Stimulated activated naive CD4-positive, alpha-beta T cell (primary cell): Measurements from ENCODE around the gene MCOLN3.

ENCODE experiments used
- DNase-seq, 6 experiments: peaks; one replicate each; lab custom pipeline; 2025; lab: John Stamatoyannopoulos, UW

Gene MCOLN3, protein sequence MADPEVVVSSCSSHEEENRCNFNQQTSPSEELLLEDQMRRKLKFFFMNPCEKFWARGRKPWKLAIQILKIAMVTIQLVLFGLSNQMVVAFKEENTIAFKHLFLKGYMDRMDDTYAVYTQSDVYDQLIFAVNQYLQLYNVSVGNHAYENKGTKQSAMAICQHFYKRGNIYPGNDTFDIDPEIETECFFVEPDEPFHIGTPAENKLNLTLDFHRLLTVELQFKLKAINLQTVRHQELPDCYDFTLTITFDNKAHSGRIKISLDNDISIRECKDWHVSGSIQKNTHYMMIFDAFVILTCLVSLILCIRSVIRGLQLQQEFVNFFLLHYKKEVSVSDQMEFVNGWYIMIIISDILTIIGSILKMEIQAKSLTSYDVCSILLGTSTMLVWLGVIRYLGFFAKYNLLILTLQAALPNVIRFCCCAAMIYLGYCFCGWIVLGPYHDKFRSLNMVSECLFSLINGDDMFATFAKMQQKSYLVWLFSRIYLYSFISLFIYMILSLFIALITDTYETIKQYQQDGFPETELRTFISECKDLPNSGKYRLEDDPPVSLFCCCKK

DNA sequence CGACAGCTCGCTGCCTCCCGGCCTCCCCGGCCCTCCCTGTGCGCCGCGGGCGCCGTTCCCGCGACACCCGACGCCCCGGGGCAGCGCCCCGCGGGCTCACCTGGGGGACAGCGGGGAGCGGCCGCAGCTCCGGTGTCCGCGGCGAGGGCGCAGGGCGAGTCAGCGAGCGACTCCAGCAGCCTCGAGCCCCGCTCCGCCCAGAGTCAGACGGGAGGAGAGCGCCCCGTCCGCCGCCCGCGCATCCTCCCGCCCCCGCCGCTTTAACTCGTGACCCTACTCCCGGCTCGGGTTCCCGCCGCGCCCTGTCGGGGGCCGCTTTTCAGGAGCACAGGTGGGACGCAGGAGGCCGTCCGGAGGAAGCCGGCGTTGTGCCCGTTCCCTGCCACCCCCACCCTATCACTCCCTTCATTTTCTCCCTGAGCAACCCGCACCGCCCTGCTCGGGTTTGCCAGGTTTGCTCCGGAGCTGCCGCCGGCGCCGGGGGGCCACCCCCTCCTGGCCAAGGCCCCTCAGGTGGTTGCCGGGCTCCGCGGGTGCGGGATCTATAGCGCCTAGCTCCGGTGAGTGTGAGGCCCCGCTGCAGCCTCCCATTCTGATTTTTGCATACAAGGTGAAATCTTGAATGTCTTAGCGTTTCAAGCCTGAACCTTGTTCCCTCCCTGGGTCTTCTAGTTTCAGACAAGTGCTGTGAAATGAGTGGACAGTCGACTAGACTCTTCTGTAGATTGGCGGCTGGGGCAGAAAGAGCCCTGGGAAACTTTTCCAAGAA, at the start of gene MCOLN3:
TSS of gene MCOLN3 (minus strand) at position 205 of the 769 bp plus-strand sequence. CDS start 3,140 bp downstream, outside the sequence.
- peak in 5 of 6 experiments; percentile 6 to 45 (median 29) for DNase-seq

DNA sequence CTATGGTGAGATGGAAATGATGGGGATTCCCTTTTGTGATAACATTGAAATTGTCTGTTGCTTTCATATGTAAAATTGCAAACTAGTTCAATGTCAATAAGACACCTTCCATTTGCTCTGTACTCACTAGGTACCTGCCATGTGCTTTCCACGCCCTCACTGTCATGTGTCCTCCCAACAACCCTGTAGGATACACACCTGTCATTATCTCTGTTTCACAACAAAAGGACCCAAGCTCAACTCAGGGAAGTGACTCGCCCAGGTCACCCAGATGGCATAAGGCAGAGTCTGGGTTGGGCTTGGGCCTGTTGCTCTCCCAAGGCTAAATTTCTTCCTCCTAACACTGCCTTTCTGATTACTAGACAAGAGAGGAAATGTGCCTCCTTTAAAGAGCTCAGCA, 45.3 kb upstream of the MCOLN3 start:
- DNase-seq = no peak

DNA sequence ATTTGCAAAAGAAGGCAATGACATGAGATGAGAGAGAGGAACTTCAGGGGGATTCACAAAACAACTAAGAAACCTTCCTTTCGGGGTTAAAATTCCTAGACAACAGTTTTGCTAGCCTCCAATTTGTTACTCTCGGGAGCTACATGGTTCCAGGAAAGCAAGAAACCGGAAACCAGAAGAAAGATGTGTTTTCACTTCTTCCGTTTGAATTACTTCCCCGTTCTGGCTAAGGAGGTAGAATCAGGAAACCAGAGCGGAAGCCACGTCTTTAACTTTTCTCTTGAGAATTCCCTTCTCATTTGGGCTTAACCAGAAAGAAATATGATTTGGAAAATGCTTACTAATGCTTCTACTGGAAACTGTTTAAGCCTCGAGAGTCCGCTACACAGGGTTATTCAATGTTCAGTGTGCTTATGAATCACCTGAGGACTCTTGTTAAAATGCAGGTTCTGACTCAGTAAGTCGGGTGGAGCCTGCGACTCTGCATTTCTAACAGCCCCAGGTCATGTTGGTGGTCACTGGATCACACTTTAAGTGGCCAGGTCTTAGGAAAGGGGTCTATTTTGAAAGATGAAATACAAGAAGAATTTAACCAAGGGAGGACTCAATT, 43.5 kb upstream of the MCOLN3 start:
- no peak for DNase-seq

DNA sequence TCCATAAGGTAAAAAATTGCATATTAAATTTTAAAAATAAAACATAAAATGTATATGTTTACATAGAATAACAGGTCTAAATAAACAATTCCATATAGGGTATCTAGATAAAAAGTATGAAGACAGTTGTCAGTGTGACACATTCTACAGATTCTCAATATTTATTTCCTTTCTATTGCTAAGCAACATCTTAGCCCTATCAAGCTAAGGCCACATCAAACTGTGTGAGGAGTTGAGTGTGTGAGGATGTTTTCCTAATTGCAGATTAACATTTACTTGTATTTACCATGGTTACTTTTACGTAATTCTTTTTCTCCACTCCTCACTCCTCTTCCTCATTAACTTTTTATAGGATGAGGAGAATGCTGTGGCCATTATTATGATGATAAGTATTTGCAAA, 41.9 kb upstream of the MCOLN3 start:
- DNase-seq = peak in 2 of 6 experiments; percentile 19 to 31

DNA sequence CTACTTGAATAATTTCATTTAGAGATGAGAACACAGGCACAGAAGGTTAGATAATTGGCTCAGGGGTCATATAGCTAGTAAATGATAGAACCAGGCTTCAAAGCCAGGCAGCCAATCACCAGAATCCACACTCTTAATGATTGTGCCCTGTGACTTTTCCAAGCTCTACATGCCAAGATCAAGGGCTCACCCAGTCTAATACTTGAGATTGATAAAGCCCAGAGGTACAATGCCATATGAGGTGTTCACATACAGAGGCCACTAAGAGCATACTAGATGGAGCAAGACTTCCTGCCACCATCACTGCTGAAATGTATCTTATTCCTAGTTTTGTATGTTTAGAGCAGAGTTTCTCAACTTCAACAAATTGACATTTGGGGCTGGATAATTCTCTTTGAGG, 40.9 kb upstream of the MCOLN3 start:
- no peak for DNase-seq

DNA sequence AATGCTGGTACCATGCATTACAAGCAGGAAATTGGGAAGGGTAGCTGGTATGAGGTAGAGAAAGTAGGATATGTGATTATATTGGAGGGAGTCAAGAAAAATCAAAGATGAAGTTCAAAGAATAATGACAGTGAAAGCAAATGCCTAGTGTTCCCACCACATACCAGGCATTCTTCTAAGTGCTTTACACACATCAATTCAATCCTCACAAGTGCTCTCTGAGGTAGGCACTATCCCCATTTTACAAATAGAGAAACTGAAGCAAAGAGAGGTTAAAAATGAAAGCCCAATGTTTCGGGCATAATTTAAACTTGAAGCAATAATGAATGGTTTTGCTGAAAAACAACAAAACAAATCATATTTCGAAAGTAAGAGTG, 40.1 kb upstream of the MCOLN3 start:
- DNase-seq = no peak

DNA sequence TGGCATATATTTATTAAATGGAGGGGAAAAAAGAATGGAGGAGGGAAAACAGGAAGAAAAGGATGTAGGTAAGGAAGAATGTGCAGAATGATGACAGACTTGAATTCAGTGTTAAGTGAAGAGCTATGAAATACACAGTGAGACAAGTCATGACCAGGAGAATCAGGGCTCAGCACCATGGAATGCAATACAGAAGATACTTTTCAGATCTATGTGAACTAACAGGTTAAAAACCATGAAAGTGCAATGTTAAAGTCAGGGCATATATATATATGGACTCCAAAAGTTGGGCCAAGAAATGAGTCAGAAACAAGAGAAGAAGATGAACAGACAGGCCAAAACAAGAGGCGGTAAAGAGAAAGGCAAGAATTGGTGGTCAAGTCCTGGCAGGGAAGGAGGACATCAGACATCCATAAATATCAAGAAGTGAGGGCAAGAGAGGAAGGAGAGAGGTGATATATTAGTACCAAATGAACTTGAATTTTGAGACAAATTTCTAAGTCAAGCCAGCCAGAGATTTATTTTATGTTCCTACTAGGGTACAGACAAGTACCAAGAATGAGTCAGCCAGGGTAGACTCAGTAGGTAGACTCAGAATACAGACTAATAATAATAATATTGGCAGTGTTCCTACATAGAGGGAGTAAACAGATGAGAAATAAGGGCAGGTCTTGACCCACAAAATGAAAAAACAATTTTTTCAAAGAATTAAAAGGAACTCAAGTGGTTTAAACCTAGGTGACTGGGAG, 39.5 kb upstream of the MCOLN3 start:
- no peak for DNase-seq

DNA sequence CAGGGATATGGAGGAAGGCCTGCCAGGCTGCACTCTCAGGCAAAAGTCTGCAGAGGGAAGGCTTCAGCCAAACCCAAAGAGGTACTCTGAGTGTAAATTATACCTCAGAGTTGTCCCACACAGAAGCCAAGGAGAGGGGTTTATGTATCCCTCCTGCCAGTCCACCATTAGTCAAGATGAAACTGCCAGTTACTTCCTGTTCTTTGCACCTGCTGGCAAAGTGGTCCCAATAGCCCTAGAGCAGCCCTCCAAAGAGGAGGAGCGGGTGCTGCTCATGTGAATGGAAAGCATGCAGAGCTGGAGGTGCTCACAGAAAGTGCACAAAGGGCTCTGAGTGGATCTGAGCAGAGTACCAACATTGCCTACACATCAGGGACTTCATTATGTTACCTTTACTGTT, 37.1 kb upstream of the MCOLN3 start:
- DNase-seq = no peak

DNA sequence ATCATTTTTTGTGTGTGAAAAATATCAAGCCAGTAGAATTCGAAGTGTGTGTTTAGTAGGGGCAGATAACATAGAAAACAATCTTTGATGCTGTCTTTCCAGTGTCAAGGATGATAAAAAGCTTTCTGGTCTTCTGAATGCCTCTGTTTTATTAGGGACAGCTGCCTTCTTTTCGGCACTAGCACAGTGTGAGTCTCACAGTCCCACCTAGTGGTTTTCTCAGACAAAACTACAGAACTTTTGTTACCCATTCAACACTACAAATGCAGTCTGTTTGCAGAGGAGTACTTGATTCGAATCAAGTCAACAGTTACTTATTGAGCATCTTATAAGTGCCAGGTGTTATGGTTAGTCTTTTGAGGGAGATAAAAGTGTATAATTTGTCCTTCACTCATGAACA, 30.6 kb upstream of the MCOLN3 start:
- DNase-seq = no peak

DNA sequence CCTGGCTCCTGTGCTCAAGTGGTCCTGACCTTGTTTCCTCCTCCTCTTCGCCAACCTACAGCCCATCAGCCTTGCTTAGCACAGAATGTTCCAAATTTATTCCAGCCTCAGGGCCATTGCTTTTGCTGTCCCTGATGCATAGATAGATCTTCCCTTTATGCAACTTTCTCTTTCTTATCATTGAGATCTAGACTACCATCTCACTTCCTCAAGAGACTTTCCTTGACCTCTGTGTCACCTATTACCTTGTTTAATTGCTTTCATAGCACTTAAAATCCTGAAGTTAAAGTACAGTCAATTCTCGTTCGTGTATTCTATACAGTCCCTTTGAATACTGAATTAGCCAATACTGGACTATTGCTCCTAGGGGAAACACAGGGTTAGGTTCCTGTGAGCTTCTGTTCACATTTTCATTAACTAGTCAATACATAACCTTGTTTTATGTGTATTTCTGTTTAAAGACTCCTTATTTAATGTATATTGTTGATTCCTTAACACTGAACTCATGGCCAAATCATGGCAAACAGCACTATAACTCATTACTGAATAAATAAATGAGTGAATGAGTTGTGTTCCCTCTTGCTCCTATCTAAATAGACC, 26.2 kb upstream of the MCOLN3 start:
- no peak for DNase-seq

DNA sequence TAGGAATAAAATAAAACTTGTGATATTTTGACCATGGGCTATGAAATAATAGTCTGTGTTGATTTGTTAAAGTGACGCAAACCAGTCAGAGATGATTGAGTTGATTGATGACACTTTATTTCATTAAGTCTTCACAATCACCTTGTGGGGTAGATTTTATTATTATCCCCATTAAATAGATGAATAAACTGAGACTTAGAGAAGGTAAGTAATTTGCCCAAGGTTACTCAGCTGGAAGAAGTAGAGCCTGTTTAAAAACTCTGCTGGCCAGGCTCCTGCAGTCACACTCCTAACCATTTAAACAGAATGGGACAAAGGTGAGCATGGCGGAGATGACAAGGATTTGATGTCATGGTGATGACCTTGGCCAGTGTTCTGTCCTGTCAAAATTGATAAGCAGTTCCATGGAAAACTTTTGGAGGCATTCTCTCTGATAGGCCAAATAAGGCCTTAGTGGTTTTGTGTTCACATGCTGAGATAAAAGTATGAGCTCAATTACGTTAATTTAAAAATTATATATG, 22.7 kb upstream of the MCOLN3 start:
- no peak for DNase-seq

DNA sequence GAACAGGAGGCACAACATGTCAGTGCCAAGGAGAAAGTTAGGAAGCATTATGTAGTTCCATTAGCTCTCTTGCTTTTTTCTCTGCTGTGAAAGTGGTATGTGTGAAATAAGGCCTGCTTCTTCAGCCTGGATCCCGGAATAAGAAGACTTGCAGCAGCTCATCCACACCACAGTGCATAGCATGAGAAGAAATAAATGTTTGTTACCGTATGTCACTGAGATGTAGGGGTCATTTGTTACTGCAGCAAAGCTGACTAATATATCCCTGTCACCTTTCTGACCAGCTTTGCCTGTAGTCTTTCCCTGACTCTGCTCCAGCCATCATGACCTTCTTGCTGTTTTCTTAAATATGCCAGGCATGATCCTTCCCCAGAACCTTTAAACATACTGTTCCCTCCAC, 20.5 kb upstream of the MCOLN3 start:
- no peak for DNase-seq

DNA sequence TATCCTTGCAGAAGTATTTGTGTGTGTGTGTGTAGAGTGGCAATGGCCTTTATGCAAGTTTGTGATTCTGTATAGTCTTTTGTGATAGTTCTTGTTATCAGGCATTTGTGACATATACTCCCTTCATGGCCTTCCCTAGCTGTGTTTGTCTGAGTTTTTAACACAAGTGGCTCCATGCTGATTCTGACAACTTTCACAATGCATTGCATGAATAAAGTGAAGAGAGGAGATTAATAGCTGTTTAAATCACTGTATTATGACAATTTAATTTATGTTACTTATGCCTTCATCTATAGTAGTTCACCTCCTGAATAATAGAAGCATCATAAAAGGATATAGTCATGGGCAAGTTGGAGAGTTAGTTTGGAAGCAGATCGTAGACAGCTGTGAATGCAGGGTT, 17.2 kb upstream of the MCOLN3 start:
- DNase-seq = no peak

DNA sequence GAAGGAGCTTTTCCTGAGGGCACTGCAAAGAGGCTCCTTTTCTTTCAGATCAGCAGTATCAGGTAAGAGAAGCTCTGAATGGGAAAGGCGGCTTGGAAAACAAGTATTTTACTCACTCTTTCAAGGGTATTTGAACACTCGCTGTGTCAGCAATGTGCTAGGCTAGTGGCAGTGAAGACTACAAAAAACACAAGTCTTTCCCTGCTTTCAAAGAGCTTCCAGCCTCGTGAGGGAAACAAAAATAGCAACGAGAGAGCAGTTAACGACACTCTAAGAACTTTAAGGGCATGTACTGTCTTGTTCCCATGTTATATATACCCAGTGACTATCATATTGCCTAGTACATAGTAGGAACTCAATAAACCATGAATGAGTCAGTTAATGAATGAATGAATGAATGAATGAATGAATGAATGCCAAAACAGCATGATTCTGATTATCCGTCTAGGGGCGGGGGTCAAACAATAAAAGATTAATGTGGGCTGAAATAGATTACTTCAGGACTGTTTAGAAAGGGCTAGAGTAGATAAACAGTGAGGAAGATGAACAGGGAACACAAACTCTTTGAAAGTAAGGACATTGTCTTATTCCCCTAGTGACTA, 14.2 kb upstream of the MCOLN3 start:
- no peak for DNase-seq

DNA sequence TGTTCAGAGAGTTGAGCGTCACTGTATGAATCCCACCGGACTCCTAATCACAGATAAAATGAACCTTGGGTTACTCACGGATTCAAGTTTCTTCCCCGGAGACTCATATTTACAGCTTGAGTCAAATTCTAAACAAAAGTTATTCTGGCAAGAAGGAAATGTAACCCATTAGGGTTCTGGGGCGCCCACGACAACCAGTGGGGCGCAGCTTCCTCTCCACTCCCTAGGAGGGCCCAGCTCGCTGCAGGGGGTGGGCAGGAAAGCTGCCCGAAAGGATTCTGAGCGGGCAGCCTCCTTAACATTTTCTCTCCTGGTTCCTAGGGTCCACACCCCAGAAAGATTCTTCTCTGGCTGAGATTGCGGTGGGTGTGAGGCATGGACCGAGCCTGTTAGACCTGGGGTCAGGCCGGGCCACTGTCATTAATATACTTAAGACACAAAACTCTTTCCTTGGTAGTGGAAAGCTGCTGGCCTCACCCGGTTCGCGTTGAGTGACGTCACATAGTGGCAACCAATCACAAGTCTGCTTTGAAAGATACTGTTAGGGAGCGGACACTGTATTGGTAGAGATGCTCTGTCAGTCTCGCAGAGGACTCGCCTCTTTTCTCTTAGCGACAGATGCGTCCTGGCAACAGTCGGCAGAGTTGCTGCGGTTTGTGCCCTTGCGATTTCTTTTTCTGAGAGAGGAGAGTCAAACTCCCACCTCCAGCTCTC, 13.6 kb upstream of the MCOLN3 start:
- DNase-seq = peak; percentile 65 to 90 (median 86)

DNA sequence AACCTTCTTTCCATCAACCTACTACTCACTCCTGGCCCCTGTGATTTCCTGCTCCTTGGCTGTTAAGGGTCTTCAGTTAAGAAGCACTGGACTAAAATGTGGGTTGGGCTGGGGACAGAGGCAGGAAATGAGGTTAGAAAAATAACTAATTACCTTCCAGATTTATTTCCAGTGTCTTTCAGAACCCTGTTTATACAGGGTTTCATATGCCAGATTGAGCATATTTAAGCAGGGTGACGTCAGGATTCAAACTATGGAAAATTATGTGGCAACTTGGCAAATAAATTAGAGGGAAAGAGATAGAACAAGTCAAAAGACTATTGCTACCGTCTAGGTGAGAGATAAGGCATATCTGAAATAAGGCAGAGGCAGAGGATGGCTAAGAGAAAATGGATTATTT, 11.7 kb upstream of the MCOLN3 start:
- DNase-seq = no peak

DNA sequence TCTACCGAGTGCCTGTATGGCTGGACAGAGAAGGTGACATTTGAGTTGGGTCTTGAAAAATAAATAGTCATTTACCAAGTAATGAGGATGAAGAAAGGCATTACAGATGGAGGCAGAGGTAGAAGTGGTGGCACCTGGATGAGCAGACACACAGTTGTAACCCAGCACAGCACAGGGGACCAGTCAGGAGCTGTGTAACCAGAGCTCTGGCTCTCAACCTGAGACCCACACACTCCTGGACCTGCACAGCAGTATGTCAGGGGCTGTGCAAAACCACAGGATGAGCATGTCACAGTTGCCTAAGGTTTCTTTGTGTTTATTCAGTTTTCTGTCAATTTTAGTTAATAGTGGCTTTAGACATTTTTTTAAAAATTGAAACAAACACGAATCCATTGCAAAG, 11.3 kb upstream of the MCOLN3 start:
- no peak for DNase-seq

DNA sequence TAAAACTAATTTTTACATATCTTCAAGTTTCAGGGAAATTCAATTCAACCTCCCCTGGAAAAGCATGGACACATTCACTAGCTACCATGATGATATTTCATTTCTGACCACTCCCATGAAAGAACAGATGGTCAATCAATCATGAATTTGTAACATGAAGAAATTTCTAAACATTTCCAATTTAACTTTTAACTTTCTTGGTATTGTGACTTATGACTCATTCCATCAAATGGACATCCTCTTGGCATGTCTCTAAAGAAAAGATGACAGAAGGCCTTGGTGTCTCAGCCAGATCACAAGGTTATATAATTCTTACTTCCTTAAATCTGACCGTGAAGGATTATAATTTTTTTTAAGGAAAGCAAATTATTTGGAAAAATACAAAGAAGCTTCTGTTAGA, 10.5 kb upstream of the MCOLN3 start:
- no peak for DNase-seq

DNA sequence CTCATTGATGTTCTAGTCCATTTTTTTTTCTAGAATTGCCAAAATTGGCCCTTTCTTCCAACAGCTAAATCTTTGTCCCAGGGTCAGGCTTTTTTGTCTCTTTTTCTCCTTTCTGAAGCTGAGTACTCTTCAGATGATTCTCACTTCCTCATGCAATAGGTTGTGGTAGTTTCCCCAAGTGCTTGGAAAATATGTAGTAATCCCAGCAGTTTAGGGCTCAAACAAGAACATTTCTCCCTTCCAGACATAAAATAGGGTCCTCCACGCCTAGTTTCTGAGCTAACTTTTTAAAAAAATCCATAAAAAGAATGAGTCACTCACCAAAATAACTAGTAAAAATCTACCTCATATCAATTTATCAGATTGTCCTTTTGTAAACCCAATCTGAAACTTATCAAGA, 10.0 kb upstream of the MCOLN3 start:
- DNase-seq = no peak

DNA sequence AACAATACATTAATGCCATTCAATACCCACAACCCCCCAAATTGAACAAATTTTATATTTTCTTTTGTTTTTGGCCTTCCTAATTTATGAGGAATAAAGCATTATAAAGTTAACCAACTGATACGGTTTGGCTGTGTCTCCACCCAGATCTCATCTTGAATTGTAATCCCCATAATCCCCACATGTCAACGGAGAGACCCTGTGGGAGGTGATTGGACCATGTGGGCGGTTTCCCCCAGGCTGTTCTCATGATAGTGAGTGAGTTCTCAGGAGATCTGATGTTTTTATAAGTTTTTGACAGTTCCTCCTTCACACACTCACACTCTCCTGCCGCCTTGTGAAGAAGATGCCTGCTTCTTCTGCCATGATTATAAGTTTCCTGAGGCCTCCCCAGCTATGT, 6.4 kb upstream of the MCOLN3 start:
- DNase-seq = no peak
